Breast epithelium (tissue), 4 donors: ENCODE data around the gene OLR1. TPM values are rescaled to one million over a fixed set of nuclear protein-coding genes. Genes with fewer than 3 reads are reported as not detected.

Source experiments
- DNase-seq, 2 donors: peaks; one replicate each; pipeline ENCODE4 v3.0.0-alpha.2; 2019; ENCODE audit warnings: low spot score in 2 of 2
- H3K27ac ChIP-seq, 2 donors: fragments of 200-600 bp; sonication (generic) in 1 of 2; one replicate each; pipeline ENCODE4 v1.5.1; 2016 to 2019; ENCODE audit warnings: mild to moderate bottlenecking in 1 of 2
- H3K27me3 ChIP-seq, 2 donors: fragments of 200-600 bp; sonication (generic) in 1 of 2; one replicate each; pipeline versions ENCODE4 v1.5.1 to v1.6.0; 2017 to 2019; ENCODE audit warnings: control low read depth in 1 of 2, mild to moderate bottlenecking in 1 of 2
- H3K36me3 ChIP-seq: fragments of 200-600 bp; one replicate; pipeline ENCODE4 v1.5.1; 2019
- H3K4me1 ChIP-seq, 2 donors: fragments of 200-600 bp; sonication (generic); one replicate each; pipeline ENCODE4 v1.5.1; 2016 to 2019; ENCODE audit warnings: control low read depth in 1 of 2
- H3K4me3 ChIP-seq, 3 donors: fragments of 200-600 bp; sonication (generic); 1 replicate in 2 of 3; 2 replicates in 1 of 3; pipeline ENCODE4 v1.5.1; 2016 to 2019; ENCODE audit warnings: mild to moderate bottlenecking in 3 of 3, moderate library complexity in 2 of 3
- H3K9me3 ChIP-seq, 2 donors: fragments of 200-600 bp; sonication (generic) in 1 of 2; one replicate each; pipeline ENCODE4 v1.5.1; 2016 to 2019; ENCODE audit warnings: control low read depth in 1 of 2
- CTCF ChIP-seq, 3 donors: fragments of 450-650 bp; IDR thresholded peaks; one replicate each; pipeline ENCODE4 v1.5.1; 2016 to 2017; ENCODE audit warnings: antibody characterized with exemption in 3 of 3, mild to moderate bottlenecking in 3 of 3, moderate library complexity in 3 of 3
- POLR2A ChIP-seq: fragments of 450-650 bp; IDR thresholded peaks from one replicate; pipeline ENCODE4 v1.6.1; 2016; ENCODE audit warnings: antibody characterized with exemption, mild to moderate bottlenecking, moderate library complexity
- POLR2AphosphoS5 ChIP-seq, 3 donors: sonication (generic); formaldehyde crosslinking; IDR thresholded peaks; one replicate each; pipeline ENCODE4 v1.6.1; 2017; ENCODE audit warnings: antibody characterized with exemption in 3 of 3
- intact Hi-C: fragments of 100-400 bp; cut with DNase I; formaldehyde crosslinking; loops from one replicate; pipeline ENCODE4 v1.15.1; 2023; ENCODE audit warnings: low total_unique reads
- total RNA-seq, 3 donors: library from RNA; depleted of rRNA; stranded (reverse); fragments of >200 nt; gene quantifications; one replicate each; pipeline ENCODE4 v1.1.0, GENCODE V29; 2016

The OLR1 gene
- total RNA-seq, 3 donors from 2014 or later, result 3.3 to 17.1 TPM; not detected in 1

- no peaks in the 10 kb centered on the region for H3K36me3 ChIP-seq
- H3K27ac ChIP-seq, result no peak overlapping the region
- H3K27me3 ChIP-seq, result no peaks in the 10 kb centered on the region
- H3K4me3 ChIP-seq, result no peak overlapping the region
- no peaks in the 10 kb centered on the region for H3K9me3 ChIP-seq
- no peak for TF ChIP-seq POLR2A
- no peak for TF ChIP-seq POLR2AphosphoS5 (IDR thresholded peaks at IDR 0.05)
- no peak for TF ChIP-seq CTCF (IDR thresholded peaks at IDR 0.05)
- intact Hi-C loops, result no loop called here
- DNase-seq, result no peak
- no peaks in the 10 kb centered on the region for H3K4me1 ChIP-seq
Observed at GRCh38 chr12:10142976-10143589, 28.8 kb downstream of the OLR1 start.

GRCh38 chr12:10140001-10140400 lies 31.9 kb downstream of the OLR1 start:
- H3K36me3 ChIP-seq, result no peaks in the 10 kb centered on the region
- no peaks in the 10 kb centered on the region for H3K9me3 ChIP-seq
- H3K27ac ChIP-seq, result no peak overlapping the region
- no peaks in the 10 kb centered on the region for H3K4me1 ChIP-seq
- intact Hi-C loops, result no loop called here
- TF ChIP-seq POLR2A, result no peak
- peak in 2 of 3 donors; percentile 63 to 71 for TF ChIP-seq CTCF (IDR thresholded peaks at IDR 0.05)
- no peak for DNase-seq
- H3K4me3 ChIP-seq, result no peak overlapping the region
- no peaks in the 10 kb centered on the region for H3K27me3 ChIP-seq

GRCh38 chr12:10136637-10137205 lies 35.2 kb downstream of the OLR1 start:
- H3K27ac ChIP-seq, result no peak overlapping the region
- intact Hi-C loops, result loop anchor here (5.0 to 10.0 kb wide), 2 partner anchors 102 to 189 kb away; partner anchors contain the start of gene CLEC9A
- no peaks in the 10 kb centered on the region for H3K27me3 ChIP-seq
- no peak for DNase-seq
- no peak overlapping the region for H3K4me3 ChIP-seq
- no peaks in the 10 kb centered on the region for H3K9me3 ChIP-seq
- no peak for TF ChIP-seq CTCF (IDR thresholded peaks at IDR 0.05)
- no peak for TF ChIP-seq POLR2AphosphoS5 (IDR thresholded peaks at IDR 0.05)
- no peak for TF ChIP-seq POLR2A
- H3K36me3 ChIP-seq, result no peaks in the 10 kb centered on the region
- no peaks in the 10 kb centered on the region for H3K4me1 ChIP-seq

GRCh38 chr12:10135126-10135525 lies 36.8 kb downstream of the OLR1 start:
- Histone ChIP-seq H3K4me1 (no peaks in the 10 kb centered on the region), H3K27ac (no peak overlapping the region), H3K27me3 (no peaks in the 10 kb centered on the region), H3K4me3 (no peak overlapping the region), H3K9me3 (no peaks in the 10 kb centered on the region), H3K36me3 (no peaks in the 10 kb centered on the region)
- no peak for TF ChIP-seq CTCF (IDR thresholded peaks at IDR 0.05)
- TF ChIP-seq POLR2AphosphoS5 (IDR thresholded peaks at IDR 0.05), result no peak
- no peak for TF ChIP-seq POLR2A
- intact Hi-C loops, result loop anchor here (5.0 to 10.0 kb wide), 2 partner anchors 100 to 188 kb away; partner anchors contain the start of gene CLEC9A
- DNase-seq, result no peak

- Histone ChIP-seq H3K4me3 (no peak overlapping the region), H3K27ac (no peak overlapping the region), H3K27me3 (no peaks in the 10 kb centered on the region), H3K4me1 (no peaks in the 10 kb centered on the region), H3K9me3 (no peaks in the 10 kb centered on the region), H3K36me3 (no peaks in the 10 kb centered on the region)
- no peak for DNase-seq
- intact Hi-C loops, result loop anchor here (10.0 kb wide), 1 partner anchor 98 kb away; the partner anchor contains the start of gene CLEC9A
- TF ChIP-seq CTCF (IDR thresholded peaks at IDR 0.05) (no peak), POLR2AphosphoS5 (IDR thresholded peaks at IDR 0.05) (no peak), POLR2A (no peak)
Observed at GRCh38 chr12:10132850-10133370, 39.0 kb downstream of the OLR1 start.
